Measurements from ENCODE around the gene OVOL2.

Gene OVOL2

DNA sequence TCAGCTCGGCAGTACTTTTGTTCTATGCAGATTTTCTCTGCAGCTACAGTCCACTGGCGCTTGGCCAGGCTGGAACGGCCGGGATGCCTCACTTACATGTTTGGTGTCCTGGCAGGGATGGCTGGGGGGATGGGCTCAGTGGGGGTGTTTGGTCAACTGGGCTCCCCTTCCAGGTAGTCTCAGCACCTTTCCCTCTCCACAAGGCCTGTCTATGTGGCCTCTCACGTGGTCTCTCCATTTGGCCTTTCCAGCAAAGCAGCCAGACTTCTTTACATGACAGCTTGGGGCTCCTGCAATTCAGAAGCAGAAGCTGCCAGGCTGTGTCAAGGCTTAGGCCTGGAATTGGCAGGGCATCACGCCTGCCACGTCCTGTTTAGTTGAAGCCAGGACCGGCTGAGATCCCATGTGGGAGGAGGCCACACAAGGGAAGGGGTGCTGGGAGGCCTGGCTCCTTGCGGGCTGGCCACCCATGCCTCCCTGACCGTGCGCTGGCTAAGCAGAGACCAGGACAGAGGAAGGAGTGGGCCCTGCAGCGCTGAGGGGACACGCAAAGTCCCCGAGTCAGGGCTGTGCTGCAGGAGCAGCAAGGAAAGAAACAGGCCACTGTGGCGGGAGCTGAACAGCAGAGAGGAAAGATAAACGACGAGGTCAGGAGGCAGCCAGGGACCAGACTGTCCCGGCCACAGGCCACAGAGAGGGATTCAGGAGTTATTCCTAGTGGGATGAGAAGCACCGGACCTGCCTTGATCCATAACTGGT lies 50.0 kb downstream of the OVOL2 start:
- Histone ChIP-seq H3K4ac (ENCODE audit: low read length) (no peak overlapping the region), H2AK5ac (ENCODE audit: low read depth, low read length) (peak overlapping the region; percentile 25), H3K4me3 (ENCODE audit: low read length in 2 of 2) (no peak overlapping the region), H3K4me2 (ENCODE audit: insufficient read depth, low read length, poor library complexity, severe bottlenecking) (no peak overlapping the region), H2BK5ac (ENCODE audit: low read length) (no peak overlapping the region), H4K8ac (ENCODE audit: low read depth, low read length) (no peak overlapping the region), H3K27me3 (ENCODE audit: control insufficient read depth in 3 of 3, insufficient read depth in 3 of 3, low read depth in 1 of 3, low read length in 3 of 3) (no peaks in the 10 kb centered on the region), H3K9ac (ENCODE audit: low read depth, low read length, poor library complexity) (no peak overlapping the region), H2BK15ac (ENCODE audit: low read length) (no peak overlapping the region), H3K18ac (ENCODE audit: low read length) (peak overlapping the region; percentile 70), H2AFZ (ENCODE audit: low read length) (peak overlapping the region; percentile 32), H3K9me3 (replicated peaks in 1 of 2; ENCODE audit: control insufficient read depth in 2 of 2, insufficient read depth in 1 of 2, low read depth in 1 of 2, low read length in 2 of 2) (no peaks in the 10 kb centered on the region), H3K4me1 (ENCODE audit: control insufficient read depth in 2 of 2, insufficient read depth in 1 of 2, low read depth in 1 of 2, low read length in 2 of 2) (peaks cover 6 to 10% of the 10 kb centered on the region in 2 donors), H3K27ac (replicated peaks; ENCODE audit: low read length) (no peak overlapping the region), H3K79me1 (ENCODE audit: low read depth, low read length) (no peaks in the 10 kb centered on the region), H2BK120ac (ENCODE audit: low read depth, low read length) (peak overlapping the region; percentile 56), H4K91ac (ENCODE audit: low read depth, low read length, poor library complexity) (no peak overlapping the region), H3K23ac (ENCODE audit: low read depth, low read length, poor library complexity) (no peak overlapping the region), H2BK12ac (ENCODE audit: low read length) (peak overlapping the region; percentile 67), H3K14ac (ENCODE audit: low read length) (peak overlapping the region; percentile 39), H3K36me3 (replicated peaks in 1 of 2; ENCODE audit: control insufficient read depth in 2 of 2, insufficient read depth in 2 of 2, low read length in 2 of 2) (no peaks in the 10 kb centered on the region)
- no peak for DNase-seq (ENCODE audit: low spot score)
- no CpG with 5 or more reads among the region's 19 CpGs for WGBS, 2 donors (ENCODE audit: extremely low coverage in 2 of 2, insufficient read length in 2 of 2, insufficient replicate concordance in 1 of 2)

DNA sequence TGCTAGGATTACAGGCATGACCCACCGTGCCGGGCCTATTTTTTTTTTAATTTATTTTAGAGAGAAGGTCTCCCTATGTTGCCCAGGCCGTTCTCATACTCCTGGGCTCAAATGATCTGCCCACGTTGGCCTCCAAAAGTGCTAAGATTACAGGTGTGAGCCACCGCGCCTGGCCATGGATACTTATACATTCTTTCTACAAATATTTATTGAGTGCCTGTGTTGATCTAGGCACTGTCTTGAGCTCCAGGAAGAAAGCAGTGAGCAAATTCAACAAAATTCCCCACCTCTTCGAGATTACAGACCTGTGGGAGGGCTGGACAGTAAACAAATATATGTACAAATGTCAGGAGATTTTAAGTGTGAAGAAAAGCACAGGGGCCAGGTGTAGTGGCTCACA lies 51.0 kb downstream of the OVOL2 start:
- no peak overlapping the region for H3K27ac ChIP-seq (replicated peaks; ENCODE audit: low read length)
- H2BK12ac ChIP-seq (ENCODE audit: low read length), result no peak overlapping the region
- H3K4me1 ChIP-seq (ENCODE audit: control insufficient read depth in 2 of 2, insufficient read depth in 1 of 2, low read depth in 1 of 2, low read length in 2 of 2), result peaks cover 6 to 10% of the 10 kb centered on the region in 2 donors
- no peak overlapping the region for H3K4me3 ChIP-seq (ENCODE audit: low read length in 2 of 2)
- DNase-seq (ENCODE audit: low spot score), result no peak
- no peak overlapping the region for H3K4ac ChIP-seq (ENCODE audit: low read length)
- no peak overlapping the region for H3K9ac ChIP-seq (ENCODE audit: low read depth, low read length, poor library complexity)
- no CpG with 5 or more reads among the region's 7 CpGs for WGBS, 2 donors (ENCODE audit: extremely low coverage in 2 of 2, insufficient read length in 2 of 2, insufficient replicate concordance in 1 of 2)
- no peak overlapping the region for H4K8ac ChIP-seq (ENCODE audit: low read depth, low read length)
- H3K36me3 ChIP-seq (replicated peaks in 1 of 2; ENCODE audit: control insufficient read depth in 2 of 2, insufficient read depth in 2 of 2, low read length in 2 of 2), result no peaks in the 10 kb centered on the region
- no peak overlapping the region for H2BK120ac ChIP-seq (ENCODE audit: low read depth, low read length)
- H4K91ac ChIP-seq (ENCODE audit: low read depth, low read length, poor library complexity), result no peak overlapping the region
- H2BK15ac ChIP-seq (ENCODE audit: low read length), result no peak overlapping the region
- H3K4me2 ChIP-seq (ENCODE audit: insufficient read depth, low read length, poor library complexity, severe bottlenecking), result no peak overlapping the region
- H2AFZ ChIP-seq (ENCODE audit: low read length), result no peak overlapping the region
- H2BK5ac ChIP-seq (ENCODE audit: low read length), result no peak overlapping the region
- H3K27me3 ChIP-seq (ENCODE audit: control insufficient read depth in 3 of 3, insufficient read depth in 3 of 3, low read depth in 1 of 3, low read length in 3 of 3), result no peaks in the 10 kb centered on the region
- no peak overlapping the region for H3K23ac ChIP-seq (ENCODE audit: low read depth, low read length, poor library complexity)
- H3K9me3 ChIP-seq (replicated peaks in 1 of 2; ENCODE audit: control insufficient read depth in 2 of 2, insufficient read depth in 1 of 2, low read depth in 1 of 2, low read length in 2 of 2), result no peaks in the 10 kb centered on the region
- no peak overlapping the region for H2AK5ac ChIP-seq (ENCODE audit: low read depth, low read length)
- H3K18ac ChIP-seq (ENCODE audit: low read length), result no peak overlapping the region
- no peaks in the 10 kb centered on the region for H3K79me1 ChIP-seq (ENCODE audit: low read depth, low read length)
- no peak overlapping the region for H3K14ac ChIP-seq (ENCODE audit: low read length)

DNA sequence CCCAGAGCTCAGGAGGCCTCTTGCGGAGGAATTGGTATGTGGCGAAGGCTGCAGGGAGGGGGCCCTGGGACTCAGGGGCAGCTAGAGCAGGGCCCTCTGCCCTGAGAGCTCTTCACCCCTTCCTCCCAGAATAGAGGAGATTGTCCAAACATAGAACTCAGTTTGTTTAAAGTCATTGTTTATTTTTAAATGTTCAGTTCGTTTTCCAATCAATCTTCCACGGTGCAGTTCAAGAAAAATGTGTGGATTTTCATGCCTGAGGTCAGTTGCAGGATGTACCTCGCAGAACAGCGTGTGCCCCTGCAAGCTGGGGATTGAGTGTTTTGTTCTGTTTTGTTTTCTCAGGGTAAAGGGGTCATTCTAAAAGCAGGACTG lies 51.7 kb downstream of the OVOL2 start:
- Histone ChIP-seq H4K91ac (ENCODE audit: low read depth, low read length, poor library complexity) (no peak overlapping the region), H3K14ac (ENCODE audit: low read length) (no peak overlapping the region), H3K4ac (ENCODE audit: low read length) (no peak overlapping the region), H3K9ac (ENCODE audit: low read depth, low read length, poor library complexity) (no peak overlapping the region), H2BK12ac (ENCODE audit: low read length) (no peak overlapping the region), H3K27me3 (ENCODE audit: control insufficient read depth in 3 of 3, insufficient read depth in 3 of 3, low read depth in 1 of 3, low read length in 3 of 3) (no peaks in the 10 kb centered on the region), H3K9me3 (replicated peaks in 1 of 2; ENCODE audit: control insufficient read depth in 2 of 2, insufficient read depth in 1 of 2, low read depth in 1 of 2, low read length in 2 of 2) (no peaks in the 10 kb centered on the region), H3K79me1 (ENCODE audit: low read depth, low read length) (no peaks in the 10 kb centered on the region), H2BK15ac (ENCODE audit: low read length) (no peak overlapping the region), H3K4me2 (ENCODE audit: insufficient read depth, low read length, poor library complexity, severe bottlenecking) (no peak overlapping the region), H2BK120ac (ENCODE audit: low read depth, low read length) (no peak overlapping the region), H2AFZ (ENCODE audit: low read length) (peak overlapping the region; percentile 1), H3K18ac (ENCODE audit: low read length) (no peak overlapping the region), H3K23ac (ENCODE audit: low read depth, low read length, poor library complexity) (no peak overlapping the region), H3K4me3 (ENCODE audit: low read length in 2 of 2) (peak overlapping the region in 1 of 2 donors; percentile 39), H2BK5ac (ENCODE audit: low read length) (no peak overlapping the region), H3K36me3 (replicated peaks in 1 of 2; ENCODE audit: control insufficient read depth in 2 of 2, insufficient read depth in 2 of 2, low read length in 2 of 2) (no peaks in the 10 kb centered on the region), H3K4me1 (ENCODE audit: control insufficient read depth in 2 of 2, insufficient read depth in 1 of 2, low read depth in 1 of 2, low read length in 2 of 2) (peaks cover 6 to 13% of the 10 kb centered on the region in 2 donors), H4K8ac (ENCODE audit: low read depth, low read length) (no peak overlapping the region), H2AK5ac (ENCODE audit: low read depth, low read length) (no peak overlapping the region), H3K27ac (replicated peaks; ENCODE audit: low read length) (no peak overlapping the region)
- no CpG with 5 or more reads among the region's 6 CpGs for WGBS, 2 donors (ENCODE audit: extremely low coverage in 2 of 2, insufficient read length in 2 of 2, insufficient replicate concordance in 1 of 2)
- DNase-seq (ENCODE audit: low spot score), result no peak

DNA sequence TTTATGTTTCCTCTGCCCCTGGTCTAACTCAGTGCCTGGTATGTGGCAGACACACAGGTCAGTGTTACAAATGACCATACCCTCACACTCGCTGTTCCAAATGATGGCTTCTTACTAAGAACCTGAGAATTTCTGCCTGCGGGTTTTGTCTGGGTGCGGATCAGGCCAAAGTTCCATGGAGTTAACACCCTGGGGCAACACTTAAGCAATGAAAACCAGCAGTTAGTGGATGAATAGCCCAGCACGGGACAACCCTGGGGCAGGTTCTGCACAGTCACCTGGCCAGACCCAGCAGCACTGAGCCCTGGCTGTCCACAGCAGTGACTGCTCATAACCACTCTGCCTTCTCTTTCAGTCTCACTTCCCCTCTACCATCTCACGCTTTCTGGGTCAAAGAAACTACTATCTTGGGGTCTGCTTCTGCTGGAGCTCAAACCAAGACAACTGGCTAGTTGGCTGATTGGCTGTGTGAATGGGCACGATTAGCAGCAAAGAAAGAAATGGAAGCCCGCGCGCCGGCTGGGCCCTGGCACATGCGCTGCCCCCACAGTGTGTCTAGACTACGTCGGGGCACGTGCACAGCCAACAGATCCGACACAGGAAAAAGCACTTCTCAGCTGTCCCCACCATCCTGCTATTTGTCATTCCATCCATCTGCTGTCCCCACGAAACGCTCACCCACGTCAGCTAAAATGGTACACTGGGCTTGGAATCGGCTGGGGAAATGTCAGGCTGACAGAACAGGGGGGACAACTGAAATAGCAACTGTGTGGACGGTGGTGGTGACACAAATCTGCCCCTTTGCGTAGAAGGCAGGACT lies 52.3 kb downstream of the OVOL2 start:
- H3K4ac ChIP-seq (ENCODE audit: low read length), result no peak overlapping the region
- peak overlapping the region; percentile 1 for H2AFZ ChIP-seq (ENCODE audit: low read length)
- H2BK12ac ChIP-seq (ENCODE audit: low read length), result peak overlapping the region; percentile 4
- no peak overlapping the region for H2AK5ac ChIP-seq (ENCODE audit: low read depth, low read length)
- H3K36me3 ChIP-seq (replicated peaks in 1 of 2; ENCODE audit: control insufficient read depth in 2 of 2, insufficient read depth in 2 of 2, low read length in 2 of 2), result no peaks in the 10 kb centered on the region
- no peak overlapping the region for H3K9ac ChIP-seq (ENCODE audit: low read depth, low read length, poor library complexity)
- no peak overlapping the region for H3K27ac ChIP-seq (replicated peaks; ENCODE audit: low read length)
- H4K8ac ChIP-seq (ENCODE audit: low read depth, low read length), result no peak overlapping the region
- peak overlapping the region; percentile 45 for H3K18ac ChIP-seq (ENCODE audit: low read length)
- no peaks in the 10 kb centered on the region for H3K79me1 ChIP-seq (ENCODE audit: low read depth, low read length)
- peak overlapping the region; percentile 23 for H2BK15ac ChIP-seq (ENCODE audit: low read length)
- H3K4me1 ChIP-seq (ENCODE audit: control insufficient read depth in 2 of 2, insufficient read depth in 1 of 2, low read depth in 1 of 2, low read length in 2 of 2), result peaks cover 6 to 13% of the 10 kb centered on the region in 2 donors
- DNase-seq (ENCODE audit: low spot score), result no peak
- no peak overlapping the region for H3K14ac ChIP-seq (ENCODE audit: low read length)
- no peak overlapping the region for H2BK5ac ChIP-seq (ENCODE audit: low read length)
- no peak overlapping the region for H4K91ac ChIP-seq (ENCODE audit: low read depth, low read length, poor library complexity)
- H3K4me2 ChIP-seq (ENCODE audit: insufficient read depth, low read length, poor library complexity, severe bottlenecking), result no peak overlapping the region
- no peak overlapping the region for H3K23ac ChIP-seq (ENCODE audit: low read depth, low read length, poor library complexity)
- no peaks in the 10 kb centered on the region for H3K27me3 ChIP-seq (ENCODE audit: control insufficient read depth in 3 of 3, insufficient read depth in 3 of 3, low read depth in 1 of 3, low read length in 3 of 3)
- H3K9me3 ChIP-seq (replicated peaks in 1 of 2; ENCODE audit: control insufficient read depth in 2 of 2, insufficient read depth in 1 of 2, low read depth in 1 of 2, low read length in 2 of 2), result no peaks in the 10 kb centered on the region
- no CpG with 5 or more reads among the region's 21 CpGs for WGBS, 2 donors (ENCODE audit: extremely low coverage in 2 of 2, insufficient read length in 2 of 2, insufficient replicate concordance in 1 of 2)
- no peak overlapping the region for H2BK120ac ChIP-seq (ENCODE audit: low read depth, low read length)
- H3K4me3 ChIP-seq (ENCODE audit: low read length in 2 of 2), result peak overlapping the region in 1 of 2 donors; percentile 39

All from neuronal stem cell (in vitro differentiated cells).